GM13977 (cell line): ENCODE measurements around the gene NEUROD4.

Experiments used
- DNase-seq: peaks from one replicate; pipeline ENCODE4 v3.0.0; 2012; ENCODE audit warnings: low spot score
- CTCF ChIP-seq: IDR thresholded peaks from 2 replicates; pipeline ENCODE4 v1.5.1; 2012; ENCODE audit warnings: mild to moderate bottlenecking, control low read depth; ENCODE audit not compliant: insufficient read depth; ENCODE audit errors: extremely low read depth, missing control alignments
- in situ Hi-C: fragments of 300-500 bp; cut with MboI; formaldehyde crosslinking; loops from one replicate; pipeline ENCODE4 v1.12.0; 2022; ENCODE audit warnings: low sequenced_read_pairs, low pct_unique_long_range_greater_than_20kb, mixed read lengths, inconsistent platforms; ENCODE audit not compliant: unreplicated experiment

The NEUROD4 gene

GRCh38 chr12:55057481-55057880 is 37.7 kb downstream of the NEUROD4 start:
- in situ Hi-C loops: loop anchor here (25.0 kb wide), 1 partner anchor 320 kb away; no protein-coding TSS in a partner anchor
- no peak for DNase-seq
- no peak for TF ChIP-seq CTCF

- DNase-seq: no peak
- no peak for TF ChIP-seq CTCF
- in situ Hi-C loops: loop anchor here (25.0 kb wide), 1 partner anchor 321 kb away; no protein-coding TSS in a partner anchor
Observed at GRCh38 chr12:55058082-55058481, 38.3 kb downstream of the NEUROD4 start.

DNA sequence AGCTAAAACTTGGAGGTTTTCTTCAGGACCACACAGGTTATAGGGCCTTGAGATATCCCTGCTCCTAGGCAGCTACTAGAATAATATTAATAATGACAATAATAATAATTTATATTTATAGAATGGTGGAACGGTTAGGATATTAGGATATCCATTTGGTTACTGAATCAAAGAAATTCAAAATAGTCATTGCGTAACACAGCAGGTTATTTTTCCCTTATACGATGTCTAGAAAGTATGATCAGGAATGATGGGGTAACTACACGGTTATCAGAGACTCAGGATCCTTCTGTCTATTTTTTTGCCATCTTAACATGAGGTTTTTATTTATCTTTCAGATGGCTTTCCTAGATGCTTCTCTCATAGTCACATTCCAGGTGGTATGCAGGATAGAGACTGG is 39.0 kb downstream of the NEUROD4 start:
- in situ Hi-C loops: loop anchor here (25.0 kb wide), 1 partner anchor 321 kb away; no protein-coding TSS in a partner anchor
- TF ChIP-seq CTCF: no peak
- no peak for DNase-seq

- peak; percentile 44 for DNase-seq
- no peak for TF ChIP-seq CTCF
- in situ Hi-C loops: loop anchor here (10.0 to 25.0 kb wide), 2 partner anchors 206 to 323 kb away; partner anchors contain the start of gene MUCL1
Observed at GRCh38 chr12:55060470-55060869, 40.7 kb downstream of the NEUROD4 start.

GRCh38 chr12:55061024-55061423 is 41.2 kb downstream of the NEUROD4 start:
- no peak for TF ChIP-seq CTCF
- DNase-seq: no peak
- in situ Hi-C loops: loop anchor here (10.0 to 25.0 kb wide), 2 partner anchors 206 to 324 kb away; partner anchors contain the start of gene MUCL1

DNA sequence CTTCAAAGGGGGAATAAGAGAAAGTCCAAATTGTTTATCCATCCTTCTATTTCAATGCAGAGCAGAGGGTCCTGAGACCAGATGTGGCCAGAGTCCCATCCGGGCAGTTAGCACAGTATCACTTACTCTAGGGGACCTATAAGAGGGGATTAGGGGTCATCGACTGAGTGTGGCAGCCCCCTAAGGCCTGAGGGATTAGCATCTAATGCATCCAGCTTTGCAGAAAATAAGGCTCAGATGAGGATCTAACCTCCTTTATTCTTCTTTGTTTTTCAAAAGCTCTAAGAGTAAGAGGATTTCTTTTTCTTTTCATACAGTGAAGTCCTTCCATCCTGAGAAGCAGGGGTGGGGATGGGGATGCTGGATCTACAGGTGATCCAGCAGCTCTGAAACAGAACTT is 43.5 kb downstream of the NEUROD4 start:
- TF ChIP-seq CTCF: no peak
- in situ Hi-C loops: loop anchor here (10.0 to 25.0 kb wide), 2 partner anchors 208 to 326 kb away; partner anchors contain the start of gene MUCL1
- no peak for DNase-seq

- TF ChIP-seq CTCF: no peak
- in situ Hi-C loops: loop anchor here (5.0 to 25.0 kb wide), 3 partner anchors 73 to 328 kb away; partner anchors contain the start of gene MUCL1
- DNase-seq: no peak
Observed at GRCh38 chr12:55065535-55065934, 45.8 kb downstream of the NEUROD4 start.
